GM19438 (cell line): Measurements from ENCODE around the gene TMEM259.
"Not testable (repeated sequence)": the region's sequence is repeated elsewhere in the genome, so short reads cannot be mapped to it uniquely, and the experiment has no call there.

ENCODE experiments used
- ATAC-seq: cut with Tn5 transposase; IDR thresholded peaks from one replicate; pipeline ENCODE4 v1.9.1; 2021; ENCODE audit warnings: low read depth; ENCODE audit not compliant: unreplicated experiment

TMEM259 gene

GRCh38 chr19:1040476-1041271, 19.8 kb upstream of the TMEM259 start:
- peak; percentile 34 for ATAC-seq

- peak; percentile 59 for ATAC-seq
These were observed 18.9 kb upstream of the TMEM259 start, which contains the start of gene ABCA7 for GRCh38 chr19:1039646-1040475. Gene ABCA7 (plus strand): TSS chr19:1040107. CDS start chr19:1041362, 1,255 bp downstream.

GRCh38 chr19:1038978-1039645, 18.2 kb upstream of the TMEM259 start:
- ATAC-seq: no peak

GRCh38 chr19:1037621-1038064, 16.7 kb upstream of the TMEM259 start:
- ATAC-seq: no peak

- no peak for ATAC-seq
These were observed 15.2 kb upstream of the TMEM259 start for GRCh38 chr19:1035998-1036621.

GRCh38 chr19:1032264-1032867, 11.4 kb upstream of the TMEM259 start:
- no peak for ATAC-seq

GRCh38 chr19:1028062-1028926, 7.4 kb upstream of the TMEM259 start:
- no peak for ATAC-seq

- no peak for ATAC-seq
These were observed 6.7 kb upstream of the TMEM259 start for GRCh38 chr19:1027650-1028061.

- no peak for ATAC-seq
These were observed 6.1 kb upstream of the TMEM259 start for GRCh38 chr19:1026783-1027649.

- no peak for ATAC-seq
These were observed 5.2 kb upstream of the TMEM259 start, which contains the start of gene CNN2 for GRCh38 chr19:1025960-1026782. Gene CNN2 (plus strand): TSS chr19:1026608. CDS start chr19:1026662, 54 bp downstream.

GRCh38 chr19:1025080-1025479, 4.2 kb upstream of the TMEM259 start:
- ATAC-seq: not testable (repeated sequence)

- ATAC-seq: not testable (repeated sequence)
These were observed 2.9 kb upstream of the TMEM259 start for GRCh38 chr19:1023883-1024188.

- ATAC-seq: no peak
These were observed 699 bp downstream of the TMEM259 start for GRCh38 chr19:1019980-1020867.

GRCh38 chr19:1019616-1019961, 1.3 kb downstream of the TMEM259 start:
- ATAC-seq: no peak

GRCh38 chr19:1018932-1019615, 1.8 kb downstream of the TMEM259 start:
- no peak for ATAC-seq

GRCh38 chr19:1018393-1018792, 2.5 kb downstream of the TMEM259 start:
- ATAC-seq: no peak
